ENCODE measurements around the gene HS2ST1.

HS2ST1 gene

GRCh38 chr1:87154384-87154783 is 239.9 kb downstream of the HS2ST1 start:
- H3K27ac ChIP-seq (ENCODE audit: low read depth, low read length, poor library complexity, severe bottlenecking) = no peak overlapping the region
- no peak overlapping the region for H3K9ac ChIP-seq (ENCODE audit: low read length)

GRCh38 chr1:87155170-87155569 is 240.7 kb downstream of the HS2ST1 start:
- no peak overlapping the region for H3K4me3 ChIP-seq (ENCODE audit: low read depth, low read length, poor library complexity, severe bottlenecking)
- no peaks in the 10 kb centered on the region for H3K9me3 ChIP-seq (ENCODE audit: low read length)
- H3F3A ChIP-seq (ENCODE audit: insufficient read depth, low read length) = no peaks in the 10 kb centered on the region
- H3K4me2 ChIP-seq (ENCODE audit: low read length) = no peak overlapping the region
- peak overlapping the region; percentile 28 for H3K27ac ChIP-seq (ENCODE audit: low read depth, low read length, poor library complexity, severe bottlenecking)
- H3K36me3 ChIP-seq (ENCODE audit: insufficient read depth, low read length) = no peaks in the 10 kb centered on the region
- H4K20me1 ChIP-seq (ENCODE audit: insufficient read depth, low read length) = no peaks in the 10 kb centered on the region
- no peaks in the 10 kb centered on the region for H3K9me2 ChIP-seq (ENCODE audit: low read depth, low read length)
- no peaks in the 10 kb centered on the region for H3K27me3 ChIP-seq (ENCODE audit: insufficient read depth, low read length)
- H3K4me1 ChIP-seq (ENCODE audit: insufficient read depth, low read length, severe bottlenecking) = peaks cover 42% of the 10 kb centered on the region
- no peaks in the 10 kb centered on the region for H3K79me2 ChIP-seq (ENCODE audit: insufficient read depth, low read length)
- H2AFZ ChIP-seq (ENCODE audit: low read length) = no peak overlapping the region
- TF ChIP-seq EZH2 (IDR thresholded peaks at IDR 0.05; ENCODE audit: borderline replicate concordance, low read length) = no peak
- no peak for TF ChIP-seq CTCF (IDR thresholded peaks at IDR 0.05; ENCODE audit: low read length)
- H3K9ac ChIP-seq (ENCODE audit: low read length) = no peak overlapping the region

More at GRCh38 chr1:87154384-87154783, 239.9 kb downstream of the HS2ST1 start:
- H3K4me2 ChIP-seq (ENCODE audit: low read length) = no peak overlapping the region
- H3F3A ChIP-seq (ENCODE audit: insufficient read depth, low read length) = no peaks in the 10 kb centered on the region
- H3K36me3 ChIP-seq (ENCODE audit: insufficient read depth, low read length) = no peaks in the 10 kb centered on the region
- no peaks in the 10 kb centered on the region for H3K9me2 ChIP-seq (ENCODE audit: low read depth, low read length)
- H3K4me3 ChIP-seq (ENCODE audit: low read depth, low read length, poor library complexity, severe bottlenecking) = no peak overlapping the region
- H3K79me2 ChIP-seq (ENCODE audit: insufficient read depth, low read length) = no peaks in the 10 kb centered on the region
- no peaks in the 10 kb centered on the region for H4K20me1 ChIP-seq (ENCODE audit: insufficient read depth, low read length)
- H3K27me3 ChIP-seq (ENCODE audit: insufficient read depth, low read length) = no peaks in the 10 kb centered on the region
- peaks cover 50% of the 10 kb centered on the region for H3K4me1 ChIP-seq (ENCODE audit: insufficient read depth, low read length, severe bottlenecking)
- TF ChIP-seq EZH2 (IDR thresholded peaks at IDR 0.05; ENCODE audit: borderline replicate concordance, low read length) = no peak
- no peak for TF ChIP-seq CTCF (IDR thresholded peaks at IDR 0.05; ENCODE audit: low read length)
- H2AFZ ChIP-seq (ENCODE audit: low read length) = no peak overlapping the region
- H3K9me3 ChIP-seq (ENCODE audit: low read length) = no peaks in the 10 kb centered on the region

GRCh38 chr1:87155648-87156047 is 241.2 kb downstream of the HS2ST1 start:
- Histone ChIP-seq H3K4me2 (ENCODE audit: low read length) (no peak overlapping the region), H3K36me3 (ENCODE audit: insufficient read depth, low read length) (no peaks in the 10 kb centered on the region), H3K27me3 (ENCODE audit: insufficient read depth, low read length) (no peaks in the 10 kb centered on the region)

More at GRCh38 chr1:87155648-87156047, 241.2 kb downstream of the HS2ST1 start:
- H3K4me3 ChIP-seq (ENCODE audit: low read depth, low read length, poor library complexity, severe bottlenecking) = no peak overlapping the region
- H3F3A ChIP-seq (ENCODE audit: insufficient read depth, low read length) = no peaks in the 10 kb centered on the region
- no peak for TF ChIP-seq CTCF (IDR thresholded peaks at IDR 0.05; ENCODE audit: low read length)
- no peak for TF ChIP-seq EZH2 (IDR thresholded peaks at IDR 0.05; ENCODE audit: borderline replicate concordance, low read length)
- H3K9me2 ChIP-seq (ENCODE audit: low read depth, low read length) = no peaks in the 10 kb centered on the region
- no peak overlapping the region for H2AFZ ChIP-seq (ENCODE audit: low read length)
- no peak overlapping the region for H3K9ac ChIP-seq (ENCODE audit: low read length)
- H3K27ac ChIP-seq (ENCODE audit: low read depth, low read length, poor library complexity, severe bottlenecking) = no peak overlapping the region
- no peaks in the 10 kb centered on the region for H3K79me2 ChIP-seq (ENCODE audit: insufficient read depth, low read length)
- H4K20me1 ChIP-seq (ENCODE audit: insufficient read depth, low read length) = no peaks in the 10 kb centered on the region
- H3K9me3 ChIP-seq (ENCODE audit: low read length) = no peaks in the 10 kb centered on the region
- peaks cover 38% of the 10 kb centered on the region for H3K4me1 ChIP-seq (ENCODE audit: insufficient read depth, low read length, severe bottlenecking)

Data from OCI-LY1 (cell line).